Measurements from ENCODE around the gene LEPR. TPM values are rescaled to one million over a fixed set of nuclear protein-coding genes. Genes with fewer than 3 reads are reported as not detected.

LEPR gene
- total RNA-seq, 2 donors from 2014 or later, result 5.8 to 6.6 TPM

GRCh38 chr1:65417729-65418128 lies 2.7 kb upstream of the LEPR start:
- Mint-ChIP-seq H3K9me3 (no peaks in the 10 kb centered on the region), H3K4me1 (ENCODE audit: low read depth) (peaks cover 15% of the 10 kb centered on the region), H3K36me3 (ENCODE audit: insufficient read depth in 2 of 2) (no peaks in the 10 kb centered on the region), H3K27me3 (ENCODE audit: low read depth) (peaks cover 7% of the 10 kb centered on the region), H3K4me3 (no peak overlapping the region), H3K27ac (no peak overlapping the region)
- ATAC-seq (replicated peaks in 1 of 2), result no peak
- DNase-seq, result no peak

GRCh38 chr1:65418522-65419185 lies 1.8 kb upstream of the LEPR start:
- ATAC-seq (replicated peaks in 1 of 2), result no peak
- no peaks in the 10 kb centered on the region for H3K9me3 Mint-ChIP-seq

GRCh38 chr1:65419681-65420589 lies 533 bp upstream of the LEPR start:
- peaks cover 15% of the 10 kb centered on the region for H3K4me1 Mint-ChIP-seq (ENCODE audit: low read depth)
- no peak overlapping the region for H3K4me3 Mint-ChIP-seq
- H3K27me3 Mint-ChIP-seq (ENCODE audit: low read depth), result no peaks in the 10 kb centered on the region
- no peaks in the 10 kb centered on the region for H3K36me3 Mint-ChIP-seq (ENCODE audit: insufficient read depth in 2 of 2)
- H3K27ac Mint-ChIP-seq, result peak overlapping the region; percentile 83
- no peaks in the 10 kb centered on the region for H3K9me3 Mint-ChIP-seq
- DNase-seq, result peak; percentile 99
- ATAC-seq (replicated peaks in 1 of 2), result peak; percentile 91 to 93

More at GRCh38 chr1:65418522-65419185, 1.8 kb upstream of the LEPR start:
- DNase-seq, result no peak
- peak overlapping the region; percentile 30 to 69 for H3K4me3 Mint-ChIP-seq
- peaks cover 7% of the 10 kb centered on the region for H3K27me3 Mint-ChIP-seq (ENCODE audit: low read depth)
- H3K36me3 Mint-ChIP-seq (ENCODE audit: insufficient read depth in 2 of 2), result no peaks in the 10 kb centered on the region
- no peak overlapping the region for H3K27ac Mint-ChIP-seq
- H3K4me1 Mint-ChIP-seq (ENCODE audit: low read depth), result peaks cover 15% of the 10 kb centered on the region

GRCh38 chr1:65421351-65422025 lies 1.0 kb downstream of the LEPR start:
- H3K4me3 Mint-ChIP-seq, result no peak overlapping the region
- H3K9me3 Mint-ChIP-seq, result no peaks in the 10 kb centered on the region
- H3K36me3 Mint-ChIP-seq (ENCODE audit: insufficient read depth in 2 of 2), result peaks cover 7 to 13% of the 10 kb centered on the region in 2 donors
- no peak overlapping the region for H3K27ac Mint-ChIP-seq
- H3K4me1 Mint-ChIP-seq (ENCODE audit: low read depth), result peaks cover 20% of the 10 kb centered on the region
- DNase-seq (no peak), ATAC-seq (replicated peaks in 1 of 2) (no peak)
- H3K27me3 Mint-ChIP-seq (ENCODE audit: low read depth), result no peaks in the 10 kb centered on the region

- H3K27me3 Mint-ChIP-seq (ENCODE audit: low read depth), result no peaks in the 10 kb centered on the region
- no peaks in the 10 kb centered on the region for H3K9me3 Mint-ChIP-seq
- peaks cover 7 to 14% of the 10 kb centered on the region in 2 donors for H3K36me3 Mint-ChIP-seq (ENCODE audit: insufficient read depth in 2 of 2)
- H3K27ac Mint-ChIP-seq, result no peak overlapping the region
- DNase-seq, result no peak
- H3K4me3 Mint-ChIP-seq, result no peak overlapping the region
- no peak for ATAC-seq (replicated peaks in 1 of 2)
- peaks cover 20% of the 10 kb centered on the region for H3K4me1 Mint-ChIP-seq (ENCODE audit: low read depth)
These were observed 2.1 kb downstream of the LEPR start for GRCh38 chr1:65422241-65423203.

- peak; percentile 34 to 66 for DNase-seq
- Mint-ChIP-seq H3K27ac (peak overlapping the region; percentile 43), H3K9me3 (no peaks in the 10 kb centered on the region), H3K4me1 (ENCODE audit: low read depth) (peaks cover 16% of the 10 kb centered on the region), H3K36me3 (ENCODE audit: insufficient read depth in 2 of 2) (peaks cover 7 to 14% of the 10 kb centered on the region in 2 donors), H3K27me3 (ENCODE audit: low read depth) (no peaks in the 10 kb centered on the region), H3K4me3 (peak overlapping the region; percentile 29 to 63)
- peak; percentile 15 to 28 for ATAC-seq (replicated peaks in 1 of 2)
These were observed 3.6 kb downstream of the LEPR start for GRCh38 chr1:65423884-65424572.

- no peaks in the 10 kb centered on the region for H3K27me3 Mint-ChIP-seq (ENCODE audit: low read depth)
- ATAC-seq (replicated peaks in 1 of 2), result no peak
- DNase-seq, result no peak
- no peak overlapping the region for H3K4me3 Mint-ChIP-seq
- H3K4me1 Mint-ChIP-seq (ENCODE audit: low read depth), result peaks cover 10% of the 10 kb centered on the region
- no peaks in the 10 kb centered on the region for H3K9me3 Mint-ChIP-seq
- H3K36me3 Mint-ChIP-seq (ENCODE audit: insufficient read depth in 2 of 2), result peaks cover 7 to 14% of the 10 kb centered on the region in 2 donors
- H3K27ac Mint-ChIP-seq, result no peak overlapping the region
These were observed 4.1 kb downstream of the LEPR start for GRCh38 chr1:65424573-65424889.

GRCh38 chr1:65425006-65425405 lies 4.5 kb downstream of the LEPR start:
- peaks cover 7 to 14% of the 10 kb centered on the region in 2 donors for H3K36me3 Mint-ChIP-seq (ENCODE audit: insufficient read depth in 2 of 2)
- no peak for ATAC-seq (replicated peaks in 1 of 2)
- H3K4me1 Mint-ChIP-seq (ENCODE audit: low read depth), result peaks cover 6% of the 10 kb centered on the region
- no peak overlapping the region for H3K27ac Mint-ChIP-seq
- no peak for DNase-seq
- H3K27me3 Mint-ChIP-seq (ENCODE audit: low read depth), result no peaks in the 10 kb centered on the region
- H3K4me3 Mint-ChIP-seq, result no peak overlapping the region
- no peaks in the 10 kb centered on the region for H3K9me3 Mint-ChIP-seq

GRCh38 chr1:65425697-65426096 lies 5.2 kb downstream of the LEPR start:
- DNase-seq, result no peak
- Mint-ChIP-seq H3K4me3 (no peak overlapping the region), H3K9me3 (no peaks in the 10 kb centered on the region), H3K4me1 (ENCODE audit: low read depth) (peaks cover 5% of the 10 kb centered on the region), H3K27ac (no peak overlapping the region), H3K36me3 (ENCODE audit: insufficient read depth in 2 of 2) (peaks cover 7 to 14% of the 10 kb centered on the region in 2 donors), H3K27me3 (ENCODE audit: low read depth) (no peaks in the 10 kb centered on the region)
- no peak for ATAC-seq (replicated peaks in 1 of 2)

GRCh38 chr1:65429078-65429477 lies 8.6 kb downstream of the LEPR start:
- H3K36me3 Mint-ChIP-seq (ENCODE audit: insufficient read depth in 2 of 2), result peaks cover 7 to 16% of the 10 kb centered on the region in 2 donors
- no peaks in the 10 kb centered on the region for H3K9me3 Mint-ChIP-seq
- no peak for DNase-seq
- H3K27ac Mint-ChIP-seq, result no peak overlapping the region
- no peaks in the 10 kb centered on the region for H3K27me3 Mint-ChIP-seq (ENCODE audit: low read depth)
- peaks cover 5% of the 10 kb centered on the region for H3K4me1 Mint-ChIP-seq (ENCODE audit: low read depth)
- ATAC-seq (replicated peaks in 1 of 2), result no peak
- H3K4me3 Mint-ChIP-seq, result no peak overlapping the region

- H3K27ac Mint-ChIP-seq, result no peak overlapping the region
- H3K4me3 Mint-ChIP-seq, result no peak overlapping the region
- H3K4me1 Mint-ChIP-seq (ENCODE audit: low read depth), result peaks cover 5% of the 10 kb centered on the region
- DNase-seq (no peak), ATAC-seq (replicated peaks in 1 of 2) (no peak)
- H3K9me3 Mint-ChIP-seq, result no peaks in the 10 kb centered on the region
- peaks cover 7 to 16% of the 10 kb centered on the region in 2 donors for H3K36me3 Mint-ChIP-seq (ENCODE audit: insufficient read depth in 2 of 2)
- H3K27me3 Mint-ChIP-seq (ENCODE audit: low read depth), result no peaks in the 10 kb centered on the region
These were observed 9.3 kb downstream of the LEPR start for GRCh38 chr1:65429806-65430205.

Measured in activated T-cell treated with anti-CD3 and anti-CD28 coated beads, Interleukin-2, amount 50 U/mL, for 72 hours (primary cell).